GM21447 (cell line): ENCODE measurements around the gene PCK2.

ENCODE experiments used
- ATAC-seq: cut with Tn5 transposase; IDR thresholded peaks from one replicate; pipeline ENCODE4 v1.9.1; 2021; ENCODE audit not compliant: unreplicated experiment

The PCK2 gene

GRCh38 chr14:24060984-24061913, 32.9 kb upstream of the PCK2 start:
- no peak for ATAC-seq

GRCh38 chr14:24062216-24062980, 31.7 kb upstream of the PCK2 start:
- ATAC-seq: no peak

- ATAC-seq: no peak
Observed at GRCh38 chr14:24063263-24063836, 30.8 kb upstream of the PCK2 start.

- no peak for ATAC-seq
Observed at GRCh38 chr14:24064091-24064795, 29.9 kb upstream of the PCK2 start.

- ATAC-seq: no peak
Observed at GRCh38 chr14:24064856-24065255, 29.3 kb upstream of the PCK2 start.

- no peak for ATAC-seq
Observed at GRCh38 chr14:24065408-24065807, 28.7 kb upstream of the PCK2 start.

- ATAC-seq: no peak
Observed at GRCh38 chr14:24066496-24067132, 27.5 kb upstream of the PCK2 start.

- ATAC-seq: no peak
Observed at GRCh38 chr14:24067133-24068082, 26.7 kb upstream of the PCK2 start.

- no peak for ATAC-seq
Observed at GRCh38 chr14:24068711-24069410, 25.2 kb upstream of the PCK2 start.

GRCh38 chr14:24069411-24069735, 24.7 kb upstream of the PCK2 start:
- ATAC-seq: no peak

- no peak for ATAC-seq
Observed at GRCh38 chr14:24070285-24071143, 23.6 kb upstream of the PCK2 start.

GRCh38 chr14:24071144-24071697, 22.9 kb upstream of the PCK2 start, which contains the start of gene CPNE6:
TSS of gene CPNE6 (plus strand) at chr14:24071562. CDS start at chr14:24072937, 1,375 bp downstream.
- no peak for ATAC-seq

GRCh38 chr14:24071836-24072430, 22.2 kb upstream of the PCK2 start:
- ATAC-seq: no peak

- ATAC-seq: no peak
Observed at GRCh38 chr14:24072436-24072835, 21.7 kb upstream of the PCK2 start.

GRCh38 chr14:24072881-24073877, 20.9 kb upstream of the PCK2 start:
- no peak for ATAC-seq
